GM12878 (cell line): Measurements from ENCODE around the gene PROSER3. TPM values are rescaled to one million over a fixed set of nuclear protein-coding genes. Genes with fewer than 3 reads are reported as not detected.

Experiments
- ATAC-seq: fragments of 200-7000 bp; cut with Tn5 transposase; 3 replicates; pipeline ENCODE4 v1.9.1; 2020; ENCODE audit warnings: mild to moderate bottlenecking, moderate library complexity
- BruUV-seq: library from RNA; stranded (reverse); fragments of 400-500 nt; replicated peaks from 2 replicates; lab custom pipeline; 2021; lab: Mats Ljungman, UMichigan
- CTCF ChIA-PET: fragments of 300-600 bp; sonication (Branson Sonifier 250); formaldehyde crosslinking; extraction: SDS; loops from one replicate; lab custom pipeline; 2021; ENCODE audit warnings: inconsistent platforms; lab: Yijun Ruan, JAX
- POLR2A ChIA-PET: fragments of 350-600 bp; formaldehyde crosslinking; extraction: SDS; loops from one replicate; lab custom pipeline; 2021; ENCODE audit warnings: inconsistent platforms; lab: Charles Lee
- RAD21 ChIA-PET: fragments of 300-600 bp; sonication (Branson Sonifier 250); formaldehyde crosslinking; loops from one replicate; lab custom pipeline; 2023; ENCODE audit warnings: antibody characterized with exemption; ENCODE audit not compliant: unreplicated experiment; lab: Charles Lee
- SMC1A ChIA-PET: fragments of 300-600 bp; sonication (Branson Sonifier 250); formaldehyde crosslinking; loops from one replicate; lab custom pipeline; 2023; ENCODE audit not compliant: unreplicated experiment, uncharacterized antibody; lab: Charles Lee
- DNase-seq: peaks from one replicate; pipeline ENCODE4 v3.0.0-alpha.2; 2011; ENCODE audit warnings: low read depth, low spot score
- FAIRE-seq: peaks from 3 replicates; lab custom pipeline; 2011; peaks lifted over from hg19 to GRCh38; lab: Jason Lieb, UNC
- H2AFZ ChIP-seq: 2 replicates; pipeline ENCODE4 v1.6.0; 2011; ENCODE audit warnings: low read depth, low read length, control low read depth; ENCODE audit not compliant: control insufficient read depth
- H3K27ac ChIP-seq: 2 replicates; pipeline ENCODE4 v1.5.1; 2011; ENCODE audit warnings: control low read depth; ENCODE audit not compliant: control insufficient read depth, insufficient read depth
- H3K27me3 ChIP-seq, 2 experiments: replicated peaks in 1 of 2; 2 replicates each; pipeline versions ENCODE4 v1.6.0 to v1.6.1; 2011; ENCODE audit warnings: low read length in 1 of 2; ENCODE audit not compliant: control insufficient read depth in 2 of 2, insufficient read depth in 2 of 2
- H3K36me3 ChIP-seq, 2 experiments: 2 replicates each; pipeline ENCODE4 v1.5.1; 2011; ENCODE audit warnings: low read length in 1 of 2; ENCODE audit not compliant: control insufficient read depth in 2 of 2, insufficient read depth in 2 of 2
- H3K4me1 ChIP-seq: 2 replicates; pipeline ENCODE4 v1.6.1; 2011; ENCODE audit warnings: mild to moderate bottlenecking, low read length, moderate library complexity, mixed read lengths; ENCODE audit not compliant: control insufficient read depth, insufficient read depth
- H3K4me2 ChIP-seq: 2 replicates; pipeline ENCODE4 v1.6.0; 2011; ENCODE audit warnings: control low read depth; ENCODE audit not compliant: control insufficient read depth, insufficient read depth
- H3K4me3 ChIP-seq: fragments of 200-600 bp; sonication (generic); 2 replicates; pipeline ENCODE4 v1.5.1; 2016
- H3K79me2 ChIP-seq: 2 replicates; pipeline ENCODE4 v1.6.0; 2011; ENCODE audit warnings: low read length; ENCODE audit not compliant: control insufficient read depth, insufficient read depth
- H3K9ac ChIP-seq: 2 replicates; pipeline ENCODE4 v1.8.0; 2011; ENCODE audit warnings: low read length, control low read depth, mixed read lengths; ENCODE audit not compliant: control insufficient read depth, insufficient read depth
- H3K9me3 ChIP-seq: replicated peaks from 3 replicates; pipeline ENCODE4 v1.5.1; 2011; ENCODE audit warnings: mild to moderate bottlenecking, low read length; ENCODE audit not compliant: control insufficient read depth, insufficient read depth
- H4K20me1 ChIP-seq: 2 replicates; pipeline ENCODE4 v1.6.0; 2011; ENCODE audit not compliant: control insufficient read depth, insufficient read depth
- ASH2L ChIP-seq: fragments of 300-600, 200-600 bp; sonication (generic); IDR thresholded peaks from 2 replicates; pipeline ENCODE4 v1.6.1; 2017; ENCODE audit warnings: low read depth, mild to moderate bottlenecking, borderline replicate concordance
- BACH1 ChIP-seq: fragments of 450-650 bp; IDR thresholded peaks from 2 replicates; pipeline ENCODE4 v1.6.1; 2017; ENCODE audit warnings: mild to moderate bottlenecking, borderline replicate concordance
- EP300 ChIP-seq, 2 experiments: fragments of 150-350 bp in 1 of 2; IDR thresholded peaks; 2 replicates each; pipeline ENCODE4 v1.6.1; 2011 to 2012; ENCODE audit warnings: low read depth in 2 of 2, low read length in 2 of 2, borderline replicate concordance in 1 of 2, improper control_type of control experiment in 1 of 2, inconsistent platforms in 1 of 2; ENCODE audit not compliant: control insufficient read depth in 1 of 2
- WGBS: methylation state at CpG from one replicate; pipeline ENCODE4 v1.1.6; 2016; ENCODE audit warnings: low lambda C conversion rate; ENCODE audit not compliant: insufficient replicate concordance, insufficient coverage; ENCODE audit errors: missing lambda C conversion rate; 5-methylcytosine and 5-hydroxymethylcytosine counted together
- in situ Hi-C: fragments of 300-500 bp; cut with MboI; formaldehyde crosslinking; loops from 9 replicates; pipeline ENCODE4 v1.14.3; 2018; ENCODE audit warnings: mixed read lengths
- intact Hi-C: fragments of 100-400 bp; cut with micrococcal nuclease; formaldehyde crosslinking; loops from one replicate; pipeline ENCODE4 v1.14.2; 2022; ENCODE audit not compliant: unreplicated experiment
- polyA plus RNA-seq, 11 experiments: library from polyadenylated mRNA; depleted of rRNA in 4 of 11; unstranded in 6 of 11; stranded (reverse) in 5 of 11; fragments of >200 nt; fragmentation: Nextera tagmentation in 4 of 11; fragmentation: Illumina TruSeq in 1 of 11; extraction: Ambion mirVana in 4 of 11; extraction: Trizol in 1 of 11; gene quantifications; 1 replicate in 1 of 11; 2 replicates in 10 of 11; pipeline versions ENCODE4 v1.2.1 to v1.2.3, GENCODE V29; 2011 to 2016; ENCODE audit warnings: inconsistent platforms in 2 of 11, missing spikeins in 2 of 11, low read depth in 1 of 11
- total RNA-seq, 4 experiments: library from RNA; depleted of rRNA in 3 of 4; stranded (reverse); fragments of >200 nt in 3 of 4; fragmentation: Illumina TruSeq in 1 of 4; extraction: Trizol in 1 of 4; gene quantifications; 2 replicates each; pipeline versions ENCODE4 v1.2.1 to v1.2.3, GENCODE V29; 2013 to 2021
- TF ChIP-seq, protein P1 (sequence below): fragments of 450-650 bp; formaldehyde crosslinking; IDR thresholded peaks from 2 replicates; pipeline ENCODE4 v1.5.0; 2022; ENCODE audit warnings: mild to moderate bottlenecking, missing genetic modification characterization
- TF ChIP-seq, protein P2 (sequence below): IDR thresholded peaks from 2 replicates; pipeline ENCODE4 v1.6.1; 2012; ENCODE audit warnings: low read depth, low read length, improper control_type of control experiment

The PROSER3 gene
- total and polyA plus RNA-seq, 10 of the 15 experiments (the other 5 are each of a cell fraction or from before 2014, with no cell fraction given): 0.85 to 25.1 (median 9.6) TPM

DNA sequence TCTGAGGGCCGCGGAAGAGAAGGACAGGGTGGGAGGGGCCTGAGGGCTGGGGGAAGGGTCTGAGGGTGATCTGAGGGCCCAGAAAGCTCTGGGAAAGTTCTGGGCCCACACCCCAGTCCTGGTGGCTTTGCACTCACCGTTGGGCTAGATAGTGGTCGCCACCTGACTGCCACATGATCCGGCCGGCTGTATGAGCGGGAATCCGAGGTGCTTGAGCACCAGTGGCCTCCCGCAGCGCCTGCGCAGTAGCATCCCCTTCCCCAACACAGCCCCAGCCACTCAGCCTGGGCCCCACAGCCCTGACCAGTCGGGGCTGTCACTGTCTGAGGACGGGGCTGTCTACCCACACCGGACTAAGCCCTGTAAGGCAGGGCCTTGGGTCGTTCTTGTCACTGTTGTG lies 39.7 kb downstream of the PROSER3 start (continued):
- TF ChIP-seq EP300 (IDR thresholded peaks at IDR 0.05; ENCODE audit: borderline replicate concordance in 1 of 2, control insufficient read depth in 1 of 2, low read depth in 2 of 2, low read length in 2 of 2): no peak

- no peaks in the 10 kb centered on the region for H3K4me1 ChIP-seq
- ATAC-seq (no peak), DNase-seq (no peak), FAIRE-seq (no peak)
- H3K9me3 ChIP-seq: no peaks in the 10 kb centered on the region
- H3K9ac ChIP-seq: no peak overlapping the region
- in situ Hi-C loops: no loop called here
- ChIA-PET SMC1A (no interaction called here), CTCF (no interaction called here), POLR2A (interaction anchor here (1.0 kb wide), 1 partner anchor 10 kb away, joined by 3 read pairs; no protein-coding TSS in a partner anchor), RAD21 (no interaction called here)
- H3K27ac ChIP-seq: no peak overlapping the region
- H3K4me2 ChIP-seq: no peak overlapping the region
- intact Hi-C loops: no loop called here
- H2AFZ ChIP-seq: no peak overlapping the region
- H3K4me3 ChIP-seq: no peak overlapping the region
- BruUV-seq: no TSS peak
- H3K36me3 ChIP-seq: no peaks in the 10 kb centered on the region
- WGBS: 0% methylated on average over 3 of the region's 3 CpGs
- TF ChIP-seq BACH1 (no peak), ASH2L (no peak), EP300 (IDR thresholded peaks at IDR 0.05; ENCODE audit: borderline replicate concordance in 1 of 2, control insufficient read depth in 1 of 2, low read depth in 2 of 2, low read length in 2 of 2) (no peak)
- no peaks in the 10 kb centered on the region for H3K79me2 ChIP-seq
- no peaks in the 10 kb centered on the region for H4K20me1 ChIP-seq
- H3K27me3 ChIP-seq: no peaks in the 10 kb centered on the region; a peak in 1 of 4 replicates
Measured at GRCh38 chr19:35801828-35802227, 43.9 kb downstream of the PROSER3 start.

GRCh38 chr19:35805526-35806102 lies 47.6 kb downstream of the PROSER3 start:
- H3K9ac ChIP-seq: no peak overlapping the region
- DNase-seq (no peak), ATAC-seq (no peak), FAIRE-seq (no peak)
- no TSS peak for BruUV-seq
- in situ Hi-C loops: no loop called here
- RAD21 ChIA-PET: no interaction called here
- CTCF ChIA-PET: no interaction called here
- WGBS: 45% methylated on average over 5 of the region's 5 CpGs
- H3K4me1 ChIP-seq: no peaks in the 10 kb centered on the region
- TF ChIP-seq, protein P1, sequence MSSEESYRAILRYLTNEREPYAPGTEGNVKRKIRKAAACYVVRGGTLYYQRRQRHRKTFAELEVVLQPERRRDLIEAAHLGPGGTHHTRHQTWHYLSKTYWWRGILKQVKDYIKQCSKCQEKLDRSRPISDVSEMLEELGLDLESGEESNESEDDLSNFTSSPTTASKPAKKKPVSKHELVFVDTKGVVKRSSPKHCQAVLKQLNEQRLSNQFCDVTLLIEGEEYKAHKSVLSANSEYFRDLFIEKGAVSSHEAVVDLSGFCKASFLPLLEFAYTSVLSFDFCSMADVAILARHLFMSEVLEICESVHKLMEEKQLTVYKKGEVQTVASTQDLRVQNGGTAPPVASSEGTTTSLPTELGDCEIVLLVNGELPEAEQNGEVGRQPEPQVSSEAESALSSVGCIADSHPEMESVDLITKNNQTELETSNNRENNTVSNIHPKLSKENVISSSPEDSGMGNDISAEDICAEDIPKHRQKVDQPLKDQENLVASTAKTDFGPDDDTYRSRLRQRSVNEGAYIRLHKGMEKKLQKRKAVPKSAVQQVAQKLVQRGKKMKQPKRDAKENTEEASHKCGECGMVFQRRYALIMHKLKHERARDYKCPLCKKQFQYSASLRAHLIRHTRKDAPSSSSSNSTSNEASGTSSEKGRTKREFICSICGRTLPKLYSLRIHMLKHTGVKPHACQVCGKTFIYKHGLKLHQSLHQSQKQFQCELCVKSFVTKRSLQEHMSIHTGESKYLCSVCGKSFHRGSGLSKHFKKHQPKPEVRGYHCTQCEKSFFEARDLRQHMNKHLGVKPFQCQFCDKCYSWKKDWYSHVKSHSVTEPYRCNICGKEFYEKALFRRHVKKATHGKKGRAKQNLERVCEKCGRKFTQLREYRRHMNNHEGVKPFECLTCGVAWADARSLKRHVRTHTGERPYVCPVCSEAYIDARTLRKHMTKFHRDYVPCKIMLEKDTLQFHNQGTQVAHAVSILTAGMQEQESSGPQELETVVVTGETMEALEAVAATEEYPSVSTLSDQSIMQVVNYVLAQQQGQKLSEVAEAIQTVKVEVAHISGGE (CRISPR knock-in tag): no peak
- TF ChIP-seq, protein P2, sequence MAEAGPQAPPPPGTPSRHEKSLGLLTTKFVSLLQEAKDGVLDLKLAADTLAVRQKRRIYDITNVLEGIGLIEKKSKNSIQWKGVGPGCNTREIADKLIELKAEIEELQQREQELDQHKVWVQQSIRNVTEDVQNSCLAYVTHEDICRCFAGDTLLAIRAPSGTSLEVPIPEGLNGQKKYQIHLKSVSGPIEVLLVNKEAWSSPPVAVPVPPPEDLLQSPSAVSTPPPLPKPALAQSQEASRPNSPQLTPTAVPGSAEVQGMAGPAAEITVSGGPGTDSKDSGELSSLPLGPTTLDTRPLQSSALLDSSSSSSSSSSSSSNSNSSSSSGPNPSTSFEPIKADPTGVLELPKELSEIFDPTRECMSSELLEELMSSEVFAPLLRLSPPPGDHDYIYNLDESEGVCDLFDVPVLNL: no peak
- no peaks in the 10 kb centered on the region for H3K79me2 ChIP-seq
- intact Hi-C loops: no loop called here
- H3K36me3 ChIP-seq: no peaks in the 10 kb centered on the region
- SMC1A ChIA-PET: no interaction called here
- no peaks in the 10 kb centered on the region for H3K9me3 ChIP-seq
- H3K4me2 ChIP-seq: no peak overlapping the region
- H4K20me1 ChIP-seq: no peaks in the 10 kb centered on the region
- H3K4me3 ChIP-seq: no peak overlapping the region
- no peaks in the 10 kb centered on the region; a peak in 1 of 4 replicates for H3K27me3 ChIP-seq
- POLR2A ChIA-PET: no interaction called here
- no peak overlapping the region for H3K27ac ChIP-seq
- no peak overlapping the region for H2AFZ ChIP-seq
